HEK293 (cell line): ENCODE results near the gene PTP4A1.

ENCODE experiments used
- CTCF ChIA-PET: fragments of 350-600 bp; formaldehyde crosslinking; extraction: SDS; loops from one replicate; lab custom pipeline; 2021; ENCODE audit warnings: antibody characterized with exemption; lab: Yijun Ruan, JAX
- POLR2A ChIA-PET: fragments of 300-600 bp; formaldehyde crosslinking; extraction: SDS; loops from one replicate; lab custom pipeline; 2020; ENCODE audit warnings: antibody characterized with exemption, inconsistent platforms; lab: Yijun Ruan, JAX
- H3K27ac ChIP-seq: fragments of 200-500 bp; sonication (Bioruptor generic); 2 replicates; pipeline ENCODE4 v1.5.1; 2014; ENCODE audit warnings: low read depth, low read length, control low read depth, inconsistent platforms; ENCODE audit errors: extremely low read depth
- H3K36me3 ChIP-seq, 2 experiments: fragments of 200-500 bp in 1 of 2; sonication (Bioruptor generic) in 1 of 2; 1 replicate in 1 of 2; 2 replicates in 1 of 2; pipeline ENCODE4 v1.5.1; 2014 to 2017; ENCODE audit warnings: inconsistent platforms in 2 of 2, low read length in 2 of 2; ENCODE audit not compliant: control insufficient read depth in 2 of 2, insufficient read depth in 1 of 2
- H3K4me1 ChIP-seq: fragments of 200-500 bp; sonication (Bioruptor generic); 2 replicates; pipeline ENCODE4 v1.5.1; 2014; ENCODE audit warnings: mild to moderate bottlenecking, low read length, inconsistent platforms; ENCODE audit not compliant: control insufficient read depth, insufficient read depth
- H3K4me3 ChIP-seq: 2 replicates; pipeline ENCODE4 v1.5.1; 2011; ENCODE audit warnings: low read depth, mild to moderate bottlenecking, control low read depth, low read length, moderate library complexity
- H3K9me3 ChIP-seq: fragments of 200-500 bp; sonication (Bioruptor generic); 2 replicates; pipeline ENCODE4 v1.5.1; 2014; ENCODE audit warnings: low read depth, low read length, inconsistent platforms; ENCODE audit not compliant: control insufficient read depth, insufficient read depth
- HOXC10 ChIP-seq: sonication (generic); formaldehyde crosslinking; IDR thresholded peaks from 2 replicates; pipeline ENCODE4 v1.8.1; 2023; ENCODE audit warnings: mild to moderate bottlenecking, missing genetic modification reagents
- PBX3 ChIP-seq: sonication (generic); formaldehyde crosslinking; IDR thresholded peaks from 2 replicates; pipeline ENCODE4 v1.8.1; 2022; ENCODE audit warnings: mild to moderate bottlenecking, moderate library complexity, missing genetic modification reagents
- SCRT2 ChIP-seq: fragments of 450-650 bp; formaldehyde crosslinking; IDR thresholded peaks from 2 replicates; pipeline ENCODE4 v1.5.1; 2016; ENCODE audit warnings: missing biosample characterization, missing genetic modification characterization
- TRIM28 ChIP-seq: IDR thresholded peaks from 2 replicates; pipeline ENCODE4 v1.6.1; 2011; ENCODE audit warnings: low read length, control low read depth, borderline replicate concordance
- ZFP41 ChIP-seq: fragments of 450-650 bp; formaldehyde crosslinking; IDR thresholded peaks from 2 replicates; pipeline ENCODE4 v1.5.1; 2016; ENCODE audit warnings: missing biosample characterization, missing genetic modification characterization, borderline replicate concordance
- ZNF121 ChIP-seq: fragments of 450-650 bp; formaldehyde crosslinking; IDR thresholded peaks from 2 replicates; pipeline ENCODE4 v1.5.1; 2016; ENCODE audit warnings: missing biosample characterization, missing genetic modification characterization
- ZNF157 ChIP-seq: fragments of 450-650 bp; formaldehyde crosslinking; IDR thresholded peaks from 2 replicates; pipeline ENCODE4 v1.5.1; 2016; ENCODE audit warnings: missing biosample characterization, missing genetic modification characterization
- ZNF169 ChIP-seq: fragments of 450-650 bp; formaldehyde crosslinking; IDR thresholded peaks from 2 replicates; pipeline ENCODE4 v1.5.1; 2016; ENCODE audit warnings: missing biosample characterization, missing genetic modification characterization
- ZNF221 ChIP-seq: fragments of 450-650 bp; formaldehyde crosslinking; IDR thresholded peaks from 2 replicates; pipeline ENCODE4 v1.5.1; 2017; ENCODE audit warnings: missing biosample characterization, missing genetic modification characterization, borderline replicate concordance
- ZNF274 ChIP-seq, 2 experiments: fragments of 200-500 bp in 1 of 2; fragments of 450-650 bp in 1 of 2; sonication (Bioruptor generic) in 1 of 2; formaldehyde crosslinking in 1 of 2; IDR thresholded peaks; 2 replicates each; pipeline versions ENCODE4 v1.5.1 to v1.6.1; 2014 to 2016; ENCODE audit warnings: borderline replicate concordance in 1 of 2, inconsistent platforms in 1 of 2, low read length in 1 of 2, missing biosample characterization in 1 of 2, missing genetic modification characterization in 1 of 2
- ZNF449 ChIP-seq: fragments of 450-650 bp; formaldehyde crosslinking; IDR thresholded peaks from 2 replicates; pipeline ENCODE4 v1.5.1; 2017; ENCODE audit warnings: missing biosample characterization, mild to moderate bottlenecking, missing genetic modification characterization, moderate library complexity
- ZNF473 ChIP-seq: fragments of 450-650 bp; formaldehyde crosslinking; IDR thresholded peaks from 2 replicates; pipeline ENCODE4 v1.5.1; 2017; ENCODE audit warnings: missing biosample characterization, missing genetic modification characterization
- ZNF48 ChIP-seq: fragments of 450-650 bp; formaldehyde crosslinking; IDR thresholded peaks from 2 replicates; pipeline ENCODE4 v1.5.1; 2016; ENCODE audit warnings: missing biosample characterization, missing genetic modification characterization
- ZNF645 ChIP-seq: fragments of 450-650 bp; formaldehyde crosslinking; IDR thresholded peaks from 2 replicates; pipeline ENCODE4; 2016; ENCODE audit warnings: missing biosample characterization, missing genetic modification characterization

The PTP4A1 gene

GRCh38 chr6:63598049-63599036 is 26.1 kb downstream of the PTP4A1 start (continued):
- TF ChIP-seq PBX3 (CRISPR knock-in tag) (no peak), TRIM28 (0 out of 2 replicates have a peak, but pooled peaks have one; percentile 74), SCRT2 (tag by site-specific recombination) (peak; percentile 74)

- TF ChIP-seq ZNF221 (tag by site-specific recombination) (no peak), ZNF121 (tag by site-specific recombination) (0 out of 2 replicates have a peak, but pooled peaks have one; percentile 29)
- H3K9me3 ChIP-seq, result no peaks in the 10 kb centered on the region
- H3K36me3 ChIP-seq, result no peaks in the 10 kb centered on the region
- ChIA-PET CTCF (interaction anchor here (0.7 to 4.9 kb wide), 31 partner anchors 9 to 433 kb away, joined by 3 to 56 read pairs (median 5); partner anchors contain the start of gene PHF3), POLR2A (interaction anchor here (2.1 to 2.5 kb wide), 2 partner anchors 26 to 36 kb away, joined by 13 to 18 read pairs; partner anchors contain the start of gene PHF3)
- no peak overlapping the region for H3K4me3 ChIP-seq
- no peaks in the 10 kb centered on the region for H3K4me1 ChIP-seq
- H3K27ac ChIP-seq, result no peak overlapping the region
Observed at GRCh38 chr6:63599243-63599642, 27.0 kb downstream of the PTP4A1 start.

- H3K9me3 ChIP-seq, result no peaks in the 10 kb centered on the region
- no peak for TF ChIP-seq ZNF449 (tag by site-specific recombination)
- TF ChIP-seq ZNF274 (IDR thresholded peaks at IDR 0.05; ENCODE audit: low read length), result no peak
- no peak for TF ChIP-seq ZNF274 (tag by site-specific recombination; IDR thresholded peaks at IDR 0.05; ENCODE audit: borderline replicate concordance)
- no peak for TF ChIP-seq ZFP41
- no peak for TF ChIP-seq ZNF169 (tag by site-specific recombination)
- no peak for TF ChIP-seq ZNF48 (tag by site-specific recombination)
- TF ChIP-seq ZNF473 (tag by site-specific recombination), result no peak
- TF ChIP-seq ZNF645 (tag by site-specific recombination), result no peak
- no peak for TF ChIP-seq ZNF157 (tag by site-specific recombination)
- no peak for TF ChIP-seq HOXC10 (CRISPR knock-in tag)
- no peak overlapping the region for H3K4me3 ChIP-seq
- no peaks in the 10 kb centered on the region for H3K36me3 ChIP-seq
- POLR2A ChIA-PET, result interaction anchor here (0.7 to 1.1 kb wide), 2 partner anchors 35 to 164 kb away, joined by 4 to 7 read pairs; no protein-coding TSS in a partner anchor
- H3K4me1 ChIP-seq, result no peaks in the 10 kb centered on the region
- H3K27ac ChIP-seq, result no peak overlapping the region
- CTCF ChIA-PET, result interaction anchor here (0.7 to 4.9 kb wide), 5 partner anchors 8 to 164 kb away, joined by 3 to 56 read pairs (median 13); no protein-coding TSS in a partner anchor
Observed at GRCh38 chr6:63600136-63600535, 27.9 kb downstream of the PTP4A1 start.
